COLO668 (cell line): Measurements from ENCODE around the gene RAB3IL1.
"Not testable (repeated sequence)": the region's sequence is repeated elsewhere in the genome, so short reads cannot be mapped to it uniquely, and the experiment has no call there.

Experiments used
- DNase-seq: peaks from one replicate; lab custom pipeline; 2025; ENCODE audit not compliant: unreplicated experiment; lab: John Stamatoyannopoulos, UW

Gene RAB3IL1, protein sequence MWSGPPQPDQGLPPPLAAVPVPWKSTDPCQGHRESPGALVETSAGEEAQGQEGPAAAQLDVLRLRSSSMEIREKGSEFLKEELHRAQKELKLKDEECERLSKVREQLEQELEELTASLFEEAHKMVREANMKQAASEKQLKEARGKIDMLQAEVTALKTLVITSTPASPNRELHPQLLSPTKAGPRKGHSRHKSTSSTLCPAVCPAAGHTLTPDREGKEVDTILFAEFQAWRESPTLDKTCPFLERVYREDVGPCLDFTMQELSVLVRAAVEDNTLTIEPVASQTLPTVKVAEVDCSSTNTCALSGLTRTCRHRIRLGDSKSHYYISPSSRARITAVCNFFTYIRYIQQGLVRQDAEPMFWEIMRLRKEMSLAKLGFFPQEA

DNA sequence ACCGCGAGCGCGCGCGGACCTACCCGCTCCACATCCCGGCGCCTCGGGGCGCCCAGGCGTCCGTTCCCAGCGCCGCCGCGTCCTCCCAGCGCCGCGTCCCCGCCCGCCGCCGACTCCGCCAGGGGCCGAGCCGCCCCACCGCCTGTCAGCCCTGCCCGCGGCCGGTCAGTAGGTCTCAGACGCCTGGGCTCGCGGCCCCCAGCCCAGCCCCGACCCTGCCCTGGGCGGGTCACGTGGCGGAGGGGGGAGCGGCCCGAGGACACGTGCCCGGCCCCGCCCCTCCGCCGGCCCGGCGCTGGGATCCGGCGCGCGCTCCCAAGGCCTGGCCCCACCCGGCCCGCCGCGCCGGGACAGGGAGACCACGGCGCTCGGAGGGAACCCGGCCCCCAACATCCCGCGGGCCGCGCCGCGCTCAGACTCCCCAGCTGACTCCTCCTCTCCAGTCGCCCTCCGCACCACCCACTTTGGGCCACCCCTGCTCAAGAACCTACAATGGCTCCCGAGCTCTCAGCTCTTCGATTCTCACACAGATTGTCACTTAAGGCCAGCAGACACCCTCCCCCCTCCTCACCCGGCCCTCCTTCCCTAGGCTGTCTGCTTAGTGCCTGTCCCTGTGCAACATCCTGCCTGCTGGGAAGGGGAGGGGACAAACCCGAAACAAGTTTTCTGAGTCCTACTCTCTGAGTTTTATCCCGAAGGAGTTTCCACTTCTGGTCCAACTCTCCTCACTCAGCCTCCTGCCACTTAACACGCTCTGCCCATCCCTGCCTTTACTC, at the start of gene RAB3IL1:
RAB3IL1 (minus strand) TSS at position 233 of the 776 bp plus-strand sequence; CDS start at position 34, 199 bp downstream.
- DNase-seq = peak; percentile 16

DNA sequence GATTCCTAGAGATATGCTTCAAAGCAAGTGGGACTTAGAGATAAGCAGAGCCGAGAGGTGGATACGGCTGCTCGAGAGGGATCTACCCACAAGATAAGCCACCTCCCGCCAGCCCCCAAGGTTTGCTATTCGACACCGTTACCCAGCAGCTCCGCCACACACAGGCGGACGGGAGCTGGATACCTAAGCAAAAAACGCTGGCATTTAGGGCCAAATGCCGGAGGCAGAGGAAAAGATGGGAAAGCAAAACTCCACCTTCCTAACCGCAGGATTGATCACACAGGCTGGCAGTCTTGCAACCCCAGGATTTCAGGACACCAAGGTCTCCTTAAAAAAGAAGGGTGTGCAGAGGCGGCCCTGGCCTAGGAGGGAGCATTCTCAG, 49.4 kb upstream of the RAB3IL1 start:
- peak; percentile 31 for DNase-seq

DNA sequence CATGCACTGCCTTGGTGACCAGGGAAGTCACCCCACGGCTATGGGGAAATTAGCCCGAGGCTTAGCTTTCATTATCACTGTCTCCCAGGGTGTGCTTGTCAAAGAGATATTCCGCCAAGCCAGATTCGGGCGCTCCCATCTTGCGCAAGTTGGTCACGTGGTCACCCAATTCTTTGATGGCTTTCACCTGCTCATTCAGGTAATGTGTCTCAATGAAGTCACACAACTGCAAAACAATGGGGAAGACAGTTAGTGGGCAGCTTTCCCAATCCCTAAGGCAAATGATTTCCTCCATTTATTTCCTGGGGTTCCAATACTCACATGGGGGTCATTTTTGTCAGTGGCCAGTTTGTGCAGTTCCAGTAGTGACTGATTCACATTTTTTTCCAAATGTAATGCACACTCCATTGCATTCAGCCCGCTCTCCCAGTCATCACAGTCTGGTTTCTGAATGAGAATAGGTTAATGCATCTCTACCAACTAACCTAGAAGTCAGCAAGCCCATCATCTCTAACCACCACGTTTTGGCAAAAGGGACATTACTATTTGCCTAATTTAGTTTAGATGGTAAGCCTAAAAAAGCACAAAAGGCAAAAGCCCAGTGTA, 47.4 kb upstream of the RAB3IL1 start:
- DNase-seq = not testable (repeated sequence)

DNA sequence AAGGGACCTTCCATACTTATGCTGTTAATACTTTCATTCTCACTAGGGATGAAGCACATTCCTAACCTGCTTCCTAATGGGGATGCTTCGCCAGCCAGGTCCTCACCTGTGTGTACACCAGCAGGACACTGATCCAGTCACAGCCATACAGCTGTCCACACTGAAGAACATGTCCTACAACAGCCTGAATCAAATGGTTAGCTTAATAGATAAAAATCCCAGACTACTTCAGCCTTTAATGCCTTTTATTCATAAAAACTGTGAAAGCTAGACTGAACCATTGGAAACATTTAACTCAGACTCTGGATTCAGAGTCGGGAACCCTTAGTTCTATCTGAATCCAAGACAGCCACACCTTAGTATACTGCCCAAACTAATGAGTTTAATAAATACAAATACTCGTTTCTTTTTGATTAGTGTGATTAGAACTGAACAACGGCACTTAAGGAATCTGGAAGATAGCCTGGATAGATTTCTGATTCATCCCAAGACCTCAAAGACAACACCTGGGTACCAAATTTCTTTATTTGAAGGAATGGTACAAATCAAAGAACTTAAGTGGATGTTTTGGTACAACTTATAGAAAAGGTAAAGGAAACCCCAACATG, 46.8 kb upstream of the RAB3IL1 start:
- no peak for DNase-seq

DNA sequence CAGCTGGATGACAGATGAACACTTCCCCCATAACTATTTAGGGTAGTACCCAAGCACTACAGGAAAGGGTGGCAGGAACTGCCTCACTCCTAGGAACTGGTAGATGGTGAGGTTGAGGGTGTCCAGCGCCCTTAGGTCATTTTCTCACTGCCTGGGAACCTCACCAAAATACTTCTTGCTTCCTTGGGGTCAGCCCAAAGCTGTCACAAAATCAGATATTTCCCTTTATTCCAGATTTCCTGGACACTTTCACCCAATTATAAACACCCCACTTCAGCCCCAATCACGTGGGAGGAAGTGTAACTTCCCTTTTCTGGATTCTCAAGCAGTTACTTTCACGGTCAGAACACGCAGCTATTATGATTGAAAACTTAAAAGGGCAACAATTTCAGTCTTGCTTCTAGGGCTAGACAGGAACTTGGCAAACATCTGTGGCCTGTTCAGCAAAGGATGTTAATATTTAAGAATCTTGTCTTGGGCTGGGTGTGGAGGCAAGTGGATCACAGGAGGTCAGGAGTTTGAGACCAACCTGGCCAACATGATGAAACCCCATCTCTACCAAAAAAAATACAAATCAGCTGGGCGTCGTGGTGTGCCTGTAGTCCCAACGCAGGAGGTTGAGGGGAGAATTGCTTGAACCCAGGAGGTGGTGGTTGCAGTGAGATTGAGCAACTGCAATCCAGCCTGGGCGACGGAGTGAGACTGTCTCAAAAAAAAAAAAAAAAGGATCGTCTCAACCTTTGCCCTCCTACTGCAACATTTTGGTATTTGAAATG, 46.1 kb upstream of the RAB3IL1 start:
- DNase-seq = no peak

DNA sequence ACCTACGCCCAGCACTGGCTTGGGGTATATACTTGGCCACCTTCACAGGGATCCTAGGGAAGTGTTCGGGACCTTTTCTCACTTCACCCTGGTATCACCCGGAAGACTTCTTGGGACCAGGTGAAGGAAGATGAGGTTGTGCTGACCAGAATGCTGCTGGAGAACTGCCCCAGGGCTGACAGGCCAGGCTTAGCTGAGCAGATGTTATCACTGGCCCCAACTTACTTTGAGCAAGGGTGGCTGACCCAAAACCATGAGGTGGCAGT, 45.6 kb upstream of the RAB3IL1 start:
- no peak for DNase-seq

DNA sequence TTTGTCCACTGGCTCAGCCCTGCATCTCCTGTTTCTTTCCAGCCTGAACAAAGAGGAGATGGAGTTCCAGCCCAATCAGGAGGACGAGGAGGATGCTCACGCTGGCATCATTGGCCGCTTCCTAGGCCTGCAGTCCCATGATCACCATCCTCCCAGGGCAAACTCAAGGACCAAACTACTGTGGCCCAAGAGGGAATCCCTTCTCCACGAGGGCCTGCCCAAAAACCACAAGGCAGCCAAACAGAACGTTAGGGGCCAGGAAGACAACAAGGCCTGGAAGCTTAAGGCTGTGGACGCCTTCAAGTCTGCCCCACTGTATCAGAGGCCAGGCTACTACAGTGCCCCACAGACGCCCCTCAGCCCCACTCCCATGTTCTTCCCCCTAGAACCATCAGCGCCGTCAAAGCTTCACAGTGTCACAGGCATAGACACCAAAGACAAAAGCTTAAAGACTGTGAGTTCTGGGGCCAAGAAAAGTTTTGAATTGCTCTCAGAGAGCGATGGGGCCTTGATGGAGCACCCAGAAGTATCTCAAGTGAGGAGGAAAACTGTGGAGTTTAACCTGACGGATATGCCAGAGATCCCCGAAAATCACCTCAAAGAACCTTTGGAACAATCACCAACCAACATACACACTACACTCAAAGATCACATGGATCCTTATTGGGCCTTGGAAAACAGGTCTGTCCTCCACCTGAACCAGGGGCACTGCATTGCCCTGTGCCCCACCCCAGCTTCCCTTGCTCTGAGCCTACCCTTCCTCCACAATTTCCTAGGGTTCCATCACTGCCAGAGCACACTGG, 45.0 kb upstream of the RAB3IL1 start:
- DNase-seq = no peak

DNA sequence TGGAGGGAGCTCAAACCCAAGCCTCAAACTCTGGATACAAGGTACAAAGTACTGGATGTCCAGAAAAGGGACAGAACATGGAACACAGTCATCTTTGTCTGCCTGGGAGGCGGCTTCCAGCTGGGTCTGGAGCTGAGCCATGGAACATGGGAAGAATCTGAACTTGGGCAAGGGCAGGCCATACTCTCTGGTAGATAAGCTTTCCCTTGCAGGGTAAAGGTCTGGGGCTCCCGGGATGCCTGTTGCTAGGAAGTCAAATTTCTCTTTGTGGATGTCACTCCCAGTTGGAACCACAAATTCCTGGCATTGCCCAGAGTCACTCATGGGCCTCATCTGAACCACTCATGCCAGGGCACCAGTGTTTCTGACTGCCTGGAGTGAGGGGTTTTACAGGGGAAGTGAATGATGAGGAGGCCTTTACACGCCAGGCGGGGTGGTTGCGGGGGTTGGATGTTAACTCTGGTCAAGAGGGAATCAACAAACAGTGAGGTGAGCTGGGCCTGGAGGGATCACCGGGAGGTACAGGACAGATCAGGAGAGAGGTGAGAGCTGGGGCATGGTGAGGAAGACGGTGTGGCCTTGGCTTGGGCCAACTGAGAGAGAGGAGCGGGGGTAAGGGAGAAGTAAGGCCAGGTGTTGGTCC, 44.3 kb upstream of the RAB3IL1 start:
- DNase-seq = no peak

DNA sequence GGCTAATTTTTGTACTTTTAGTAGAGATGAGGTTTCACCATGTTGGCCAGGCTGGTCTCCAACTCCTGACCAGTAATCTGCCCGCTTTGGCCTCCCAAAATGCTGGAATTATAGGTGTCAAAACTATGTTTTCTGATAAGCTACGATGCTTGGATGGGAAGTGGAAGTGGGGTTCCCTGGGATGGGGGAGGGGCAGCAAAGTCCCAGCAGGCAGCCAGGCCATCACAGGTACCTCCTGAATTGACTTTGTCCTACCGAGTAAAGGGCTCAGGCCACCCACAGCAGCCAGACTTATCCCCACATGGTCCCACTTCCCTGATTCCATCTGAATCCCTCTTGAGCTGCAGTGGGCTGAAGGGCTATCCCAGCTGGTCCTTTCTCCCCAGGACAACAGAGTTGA, 43.2 kb upstream of the RAB3IL1 start:
- DNase-seq = no peak

DNA sequence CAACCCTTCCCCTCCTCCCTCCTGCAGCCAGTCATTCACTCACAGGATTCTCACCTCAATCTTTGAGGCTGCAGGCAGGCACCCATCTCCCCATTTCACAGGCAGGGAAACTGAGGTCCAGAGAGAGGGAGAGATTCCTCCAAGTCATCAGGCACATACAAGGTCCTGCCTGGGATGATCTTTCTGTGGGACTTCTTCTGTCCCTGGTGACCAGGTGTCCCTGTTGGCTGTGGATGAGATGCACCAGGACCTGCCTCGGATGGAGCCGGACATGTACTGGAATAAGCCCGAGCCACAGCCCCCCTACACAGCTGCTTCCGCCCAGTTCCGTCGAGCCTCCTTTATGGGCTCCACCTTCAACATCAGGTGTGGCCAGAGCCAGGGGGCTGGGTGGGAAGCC, 42.3 kb upstream of the RAB3IL1 start:
- no peak for DNase-seq

DNA sequence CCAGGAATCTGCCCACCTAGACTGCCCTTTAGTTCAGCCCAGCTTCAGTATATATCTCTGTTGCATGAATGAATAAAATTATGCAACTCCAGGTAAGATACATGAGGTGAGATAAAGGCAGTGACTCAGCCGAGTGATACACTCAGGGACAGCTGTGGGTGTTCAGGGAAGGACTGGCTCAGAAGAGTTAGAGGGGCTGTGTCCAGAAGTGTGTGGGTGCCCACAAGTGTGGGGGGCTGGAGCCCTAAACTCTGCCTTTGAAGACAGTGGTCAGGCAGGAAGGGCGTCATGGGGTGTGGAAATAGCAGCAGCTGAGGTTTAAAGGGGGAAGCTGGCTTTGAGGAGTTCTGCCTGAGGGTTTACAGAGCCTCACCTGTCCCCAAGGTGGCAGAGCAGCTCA, 41.7 kb upstream of the RAB3IL1 start:
- DNase-seq = no peak

DNA sequence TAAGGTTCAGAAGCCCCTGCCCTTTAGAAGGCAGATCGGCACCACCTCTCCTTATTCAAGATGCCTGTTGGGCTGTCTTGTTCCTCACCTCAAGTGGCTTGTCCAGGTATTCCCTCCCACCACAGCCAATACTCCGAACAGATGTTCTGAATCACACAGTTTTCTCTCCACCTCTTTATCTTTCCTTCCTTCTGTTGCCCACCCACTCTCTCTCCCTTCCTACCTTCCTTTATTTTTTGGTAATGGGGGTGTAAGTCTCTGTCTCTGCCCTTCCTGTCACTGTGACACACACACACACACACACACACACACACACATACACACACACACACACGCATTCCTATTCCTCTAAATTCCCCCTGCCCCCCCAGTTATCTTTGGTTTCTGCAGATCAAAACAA, 41.2 kb upstream of the RAB3IL1 start:
- DNase-seq = no peak

DNA sequence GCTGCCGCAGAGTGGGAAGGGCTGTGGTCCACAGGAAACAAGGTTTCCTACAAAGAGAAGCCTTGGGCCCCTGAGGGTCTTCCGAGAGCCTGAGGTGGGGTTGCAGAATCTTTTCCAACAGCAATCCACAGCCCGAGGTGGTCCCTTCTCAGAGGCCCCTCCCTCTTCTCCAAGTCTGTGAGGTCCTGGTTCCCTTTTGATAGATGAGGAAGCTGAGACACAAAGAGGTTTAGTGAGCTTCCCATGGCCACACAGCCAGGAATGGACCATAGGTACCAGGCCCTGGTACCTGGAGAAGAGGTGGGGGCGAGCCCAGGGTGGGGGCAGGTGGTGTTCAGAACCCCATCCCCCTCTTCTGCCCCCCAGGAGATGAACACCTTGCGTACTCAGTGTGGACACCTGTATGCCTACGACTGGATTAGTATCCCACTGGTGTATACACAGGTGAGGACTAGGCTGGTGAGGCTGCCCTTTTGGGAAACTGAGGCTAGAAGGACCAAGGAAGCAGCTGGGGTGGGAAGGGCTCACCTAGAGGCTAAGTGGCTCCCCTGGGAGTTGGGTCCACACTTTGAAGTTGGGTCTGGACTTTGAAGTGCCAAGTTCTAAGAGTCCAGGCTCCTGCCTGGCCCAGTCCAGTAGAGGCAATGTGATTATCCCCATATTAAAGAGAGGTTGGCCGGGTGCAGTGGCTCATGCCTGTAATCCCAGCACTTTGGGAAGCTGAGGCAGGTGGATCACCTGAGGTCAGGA, 39.8 kb upstream of the RAB3IL1 start:
- DNase-seq = no peak

DNA sequence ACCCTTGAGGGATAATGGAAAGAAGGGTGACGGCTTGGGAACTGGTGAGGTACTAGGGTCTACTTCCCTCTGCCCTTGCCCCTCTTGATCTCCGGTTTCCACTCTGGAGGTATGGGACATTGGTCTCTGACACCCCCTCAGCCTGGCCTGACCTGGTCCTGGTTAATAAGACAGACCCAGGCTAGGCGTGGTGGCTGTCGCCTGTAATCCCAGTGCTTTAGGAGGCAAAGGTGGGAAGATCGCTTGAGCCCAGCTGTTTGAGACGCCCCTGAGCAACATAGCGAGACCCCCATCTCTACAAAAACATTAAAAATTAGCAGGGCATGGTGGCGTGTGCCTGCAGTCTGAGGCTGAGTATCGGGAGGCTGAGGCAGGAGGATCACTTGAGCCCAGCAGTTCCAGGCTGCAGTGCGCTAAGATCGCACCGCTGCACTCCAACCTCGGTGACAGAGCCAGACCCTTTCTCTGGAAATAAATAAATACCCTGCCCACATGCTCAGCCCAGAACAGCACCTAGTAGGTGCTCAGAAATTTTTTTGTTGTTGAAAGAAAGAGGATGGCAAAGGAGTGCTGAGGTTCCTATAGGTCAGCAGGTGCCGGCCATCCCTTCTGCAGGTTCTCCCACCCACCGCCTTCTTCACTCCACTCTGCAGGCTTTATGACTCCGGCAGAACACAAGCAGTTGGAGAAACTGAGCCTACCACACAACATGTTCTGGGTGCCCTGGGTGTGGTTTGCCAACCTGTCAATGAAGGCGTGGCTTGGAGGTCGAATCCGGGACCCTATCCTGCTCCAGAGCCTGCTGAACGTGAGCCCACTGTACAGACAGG, 39.0 kb upstream of the RAB3IL1 start:
- DNase-seq = no peak

DNA sequence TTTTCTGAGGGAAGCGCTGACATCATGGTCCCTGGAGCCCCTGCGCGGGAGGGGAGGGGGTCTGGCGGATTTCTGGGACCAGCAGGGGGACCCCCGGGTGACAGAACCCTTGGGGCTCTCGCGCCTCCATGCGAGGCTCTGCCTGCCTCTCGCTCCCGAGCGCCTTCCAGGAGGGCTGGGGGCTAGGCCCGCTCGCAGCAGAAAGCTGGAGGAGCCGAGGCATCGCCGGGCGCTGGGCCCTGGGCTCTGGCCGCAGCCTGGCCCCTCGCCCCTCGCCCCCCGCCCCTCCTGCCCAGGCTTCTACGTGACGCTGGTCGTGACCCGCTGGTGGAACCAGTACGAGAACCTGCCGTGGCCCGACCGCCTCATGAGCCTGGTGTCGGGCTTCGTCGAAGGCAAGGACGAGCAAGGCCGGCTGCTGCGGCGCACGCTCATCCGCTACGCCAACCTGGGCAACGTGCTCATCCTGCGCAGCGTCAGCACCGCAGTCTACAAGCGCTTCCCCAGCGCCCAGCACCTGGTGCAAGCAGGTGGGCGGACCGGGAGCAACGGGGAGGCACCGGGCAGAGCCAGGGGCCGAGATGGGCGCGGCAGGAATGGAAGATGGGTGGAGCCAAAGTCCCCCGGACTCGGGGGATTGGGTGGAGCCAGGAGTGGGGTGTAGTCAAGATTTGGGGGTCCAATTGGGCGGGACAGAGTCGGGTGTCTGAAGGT, 38.2 kb upstream of the RAB3IL1 start:
- peak; percentile 62 for DNase-seq

DNA sequence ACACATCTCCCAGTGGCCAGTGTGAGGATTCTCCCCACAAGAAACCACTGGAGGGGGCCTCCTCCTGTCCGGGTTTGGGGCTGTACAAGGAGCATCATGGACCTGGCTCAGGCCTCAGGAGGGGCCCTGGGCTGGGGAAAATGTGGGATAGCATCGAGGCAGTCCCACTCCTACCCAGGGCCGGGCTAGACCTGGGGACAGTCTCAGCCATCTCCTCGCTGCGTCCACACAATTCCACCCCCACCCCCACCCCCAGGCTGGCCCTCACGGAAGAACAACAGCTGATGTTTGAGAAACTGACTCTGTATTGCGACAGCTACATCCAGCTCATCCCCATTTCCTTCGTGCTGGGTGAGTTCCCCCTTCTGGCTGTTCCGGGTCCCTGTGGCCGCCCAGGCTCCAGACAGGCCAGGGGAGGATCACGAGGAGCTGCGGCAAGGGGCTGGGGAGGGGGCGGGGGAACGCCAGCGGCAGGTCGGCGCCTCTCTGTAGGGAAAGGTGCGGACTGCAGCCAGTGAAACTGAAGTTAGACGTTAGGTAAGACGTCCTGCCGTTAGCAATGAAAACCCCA, 37.6 kb upstream of the RAB3IL1 start:
- DNase-seq = no peak
